GM18909 (cell line): ENCODE results near the gene TMEM168.
"Not testable (repeated sequence)": the region's sequence is repeated elsewhere in the genome, so short reads cannot be mapped to it uniquely, and the experiment has no call there.

ENCODE experiments used
- ATAC-seq: cut with Tn5 transposase; IDR thresholded peaks from one replicate; pipeline ENCODE4 v1.9.1; 2021; ENCODE audit warnings: mild to moderate bottlenecking; ENCODE audit not compliant: unreplicated experiment, poor library complexity

The TMEM168 gene, protein sequence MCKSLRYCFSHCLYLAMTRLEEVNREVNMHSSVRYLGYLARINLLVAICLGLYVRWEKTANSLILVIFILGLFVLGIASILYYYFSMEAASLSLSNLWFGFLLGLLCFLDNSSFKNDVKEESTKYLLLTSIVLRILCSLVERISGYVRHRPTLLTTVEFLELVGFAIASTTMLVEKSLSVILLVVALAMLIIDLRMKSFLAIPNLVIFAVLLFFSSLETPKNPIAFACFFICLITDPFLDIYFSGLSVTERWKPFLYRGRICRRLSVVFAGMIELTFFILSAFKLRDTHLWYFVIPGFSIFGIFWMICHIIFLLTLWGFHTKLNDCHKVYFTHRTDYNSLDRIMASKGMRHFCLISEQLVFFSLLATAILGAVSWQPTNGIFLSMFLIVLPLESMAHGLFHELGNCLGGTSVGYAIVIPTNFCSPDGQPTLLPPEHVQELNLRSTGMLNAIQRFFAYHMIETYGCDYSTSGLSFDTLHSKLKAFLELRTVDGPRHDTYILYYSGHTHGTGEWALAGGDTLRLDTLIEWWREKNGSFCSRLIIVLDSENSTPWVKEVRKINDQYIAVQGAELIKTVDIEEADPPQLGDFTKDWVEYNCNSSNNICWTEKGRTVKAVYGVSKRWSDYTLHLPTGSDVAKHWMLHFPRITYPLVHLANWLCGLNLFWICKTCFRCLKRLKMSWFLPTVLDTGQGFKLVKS

GRCh38 chr7:112789817-112790585, at the start of gene TMEM168:
TMEM168 (minus strand) TSS chr7:112790393; CDS start chr7:112784825, 5,568 bp downstream.
- peak; percentile 85 for ATAC-seq

DNA sequence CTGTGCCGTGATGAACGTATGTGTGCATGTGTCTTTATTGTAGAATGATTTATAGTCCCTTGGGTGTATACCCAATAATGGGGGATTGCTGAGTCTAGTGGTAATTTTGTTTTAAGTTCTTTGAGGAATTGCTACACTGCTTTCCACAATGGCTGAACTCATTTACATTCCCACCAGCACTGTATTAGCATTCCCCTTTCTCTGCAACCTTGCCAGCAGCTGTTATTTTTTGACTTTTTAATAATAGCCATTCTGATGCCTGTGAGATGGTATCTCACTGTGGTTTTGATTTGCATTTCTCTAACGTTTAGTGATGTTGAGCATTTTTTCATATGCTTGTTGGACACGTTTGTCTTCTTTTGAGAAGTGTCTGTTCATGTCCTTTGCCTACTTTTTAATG, 45.7 kb upstream of the TMEM168 start:
- not testable (repeated sequence) for ATAC-seq

GRCh38 chr7:112833082-112833481, 42.9 kb upstream of the TMEM168 start:
- no peak for ATAC-seq

- ATAC-seq, result no peak
Observed at GRCh38 chr7:112830769-112831168, 40.6 kb upstream of the TMEM168 start.

- ATAC-seq, result no peak
Observed at GRCh38 chr7:112828696-112829095, 38.5 kb upstream of the TMEM168 start.

GRCh38 chr7:112821345-112821744, 31.2 kb upstream of the TMEM168 start:
- no peak for ATAC-seq

- no peak for ATAC-seq
Observed at GRCh38 chr7:112819536-112819935, 29.3 kb upstream of the TMEM168 start.

GRCh38 chr7:112806156-112806555, 16.0 kb upstream of the TMEM168 start:
- ATAC-seq, result no peak

DNA sequence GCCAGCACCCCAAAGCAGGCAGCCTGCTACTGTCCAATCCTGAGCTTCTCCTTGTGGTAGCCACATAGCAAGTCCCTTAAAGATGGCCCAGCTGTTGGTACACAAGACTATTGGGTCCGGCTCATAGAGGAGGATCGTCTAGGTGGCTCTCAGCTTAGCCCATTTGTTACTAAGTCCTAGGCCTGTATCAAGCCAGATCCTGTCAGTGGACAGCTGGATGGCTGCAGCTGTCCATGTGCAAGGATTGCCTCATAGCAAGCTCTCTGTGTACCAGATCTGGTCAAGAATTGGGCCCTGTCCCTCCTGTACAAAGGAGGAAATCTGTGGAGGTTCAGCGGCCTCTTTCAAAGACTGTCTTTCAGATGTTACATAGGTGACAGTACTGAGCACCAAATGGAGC, 12.2 kb upstream of the TMEM168 start:
- ATAC-seq, result no peak

- ATAC-seq, result no peak
Observed at GRCh38 chr7:112800486-112800885, 10.3 kb upstream of the TMEM168 start.

GRCh38 chr7:112799448-112800120, 9.4 kb upstream of the TMEM168 start:
- no peak for ATAC-seq

DNA sequence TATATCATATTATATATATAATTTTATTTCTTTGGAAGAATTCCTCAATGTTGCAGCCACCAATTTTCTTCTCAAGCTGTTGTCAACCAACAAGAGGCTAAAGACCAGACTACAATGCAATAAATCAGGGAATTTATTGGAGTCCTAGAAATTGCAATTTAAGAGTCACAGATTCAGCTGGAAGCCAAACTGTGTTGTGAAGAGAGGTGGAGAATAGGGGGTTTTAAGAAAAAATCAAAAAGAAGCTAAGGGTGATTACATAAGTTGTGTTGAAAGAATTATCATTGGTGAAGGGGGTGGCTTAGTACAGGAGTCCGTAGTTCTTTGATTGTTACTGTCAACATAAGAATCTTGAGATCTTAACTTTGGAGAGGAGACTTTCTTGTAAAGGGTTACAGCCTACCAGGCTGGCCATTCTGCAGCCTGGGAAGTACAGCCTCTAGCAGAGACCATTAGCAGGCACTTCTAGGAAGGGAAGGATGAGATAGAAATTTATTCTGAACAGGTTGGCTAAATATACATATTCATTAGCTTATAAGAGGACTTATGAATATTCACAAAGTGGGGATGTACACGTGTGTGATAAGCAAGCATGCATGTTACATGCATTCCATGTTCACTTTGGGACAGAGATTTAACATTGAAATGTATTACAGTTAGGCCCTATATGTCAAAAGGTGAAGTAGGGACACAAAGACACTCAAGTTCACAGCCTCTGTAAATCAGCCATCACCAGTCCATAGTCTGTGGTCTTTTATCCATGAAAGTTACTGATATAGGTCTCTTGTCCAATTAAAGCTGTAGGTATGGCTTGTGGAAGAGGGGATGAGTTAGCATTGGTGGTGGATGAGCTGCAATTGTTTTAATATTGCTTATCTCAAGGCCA, 8.3 kb upstream of the TMEM168 start:
- no peak for ATAC-seq

- ATAC-seq, result not testable (repeated sequence)
Observed at GRCh38 chr7:112796552-112796951, 6.4 kb upstream of the TMEM168 start.

DNA sequence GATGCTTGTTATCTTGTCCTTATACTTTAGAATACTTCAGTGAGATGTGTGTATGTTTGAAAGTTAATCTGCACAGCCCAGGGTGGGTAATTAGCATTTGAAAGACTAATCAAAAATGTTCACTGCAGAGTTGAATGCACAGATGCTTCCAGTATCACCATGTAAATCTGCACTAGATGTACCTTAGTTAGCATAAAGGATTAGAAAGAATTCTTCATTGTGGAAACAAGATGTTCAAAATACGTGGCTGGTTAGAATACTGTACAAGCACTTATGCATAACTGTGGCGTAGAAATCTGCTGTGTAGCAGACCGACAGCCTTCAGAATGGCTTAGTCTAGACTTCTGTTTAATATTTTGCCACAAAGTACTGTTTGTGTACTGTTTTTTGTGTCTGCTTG, 2.2 kb upstream of the TMEM168 start:
- no peak for ATAC-seq

GRCh38 chr7:112791465-112792168, 1.4 kb upstream of the TMEM168 start:
- no peak for ATAC-seq

DNA sequence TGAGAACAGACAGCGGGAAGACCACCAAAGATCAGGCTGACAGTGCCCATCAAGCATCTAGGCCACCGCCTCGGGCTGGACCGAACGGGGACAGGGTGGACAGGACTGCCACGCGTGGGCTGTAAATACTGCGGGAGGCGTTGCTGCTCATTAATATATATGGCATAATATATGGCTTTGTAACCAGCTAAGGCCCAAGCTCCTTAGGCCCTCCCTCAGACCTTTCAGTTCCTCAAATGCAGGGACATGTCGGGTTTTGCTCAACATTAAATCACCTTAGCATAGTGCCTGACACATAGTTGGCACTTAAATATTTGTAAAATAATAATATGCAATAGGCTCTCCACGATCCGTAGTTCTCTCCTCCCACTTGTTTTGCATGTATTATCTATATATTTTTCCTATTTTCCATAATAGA, 402 bp upstream of the TMEM168 start:
- peak; percentile 70 for ATAC-seq

DNA sequence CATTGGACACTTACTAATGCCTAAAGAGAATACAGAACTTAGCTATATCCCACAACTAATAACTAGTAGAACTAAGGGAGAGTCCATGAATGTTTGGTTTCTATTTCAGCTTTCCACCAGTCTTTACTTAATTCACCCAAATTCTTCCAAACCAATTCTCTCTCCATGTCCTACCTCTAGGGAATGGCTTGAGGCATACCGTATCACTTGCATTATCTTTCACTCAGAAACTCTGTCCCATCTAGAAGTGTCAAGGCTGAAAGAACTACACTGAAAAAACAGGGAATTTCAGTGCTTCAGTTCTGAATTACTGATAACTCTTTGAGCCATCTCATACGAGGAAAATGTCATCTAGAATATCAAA, 758 bp downstream of the TMEM168 start:
- ATAC-seq, result no peak

- no peak for ATAC-seq
Observed at GRCh38 chr7:112788778-112789343, 1.3 kb downstream of the TMEM168 start.

- no peak for ATAC-seq
Observed at GRCh38 chr7:112784603-112785002, 5.6 kb downstream of the TMEM168 start.
